Neural crest cell (in vitro differentiated cells): ENCODE results near the gene KRT74. TPM values are rescaled to one million over a fixed set of nuclear protein-coding genes. Genes with fewer than 3 reads are reported as not detected.
"Not testable (repeated sequence)": the region's sequence is repeated elsewhere in the genome, so short reads cannot be mapped to it uniquely, and the experiment has no call there.

ENCODE experiments used
- DNase-seq: peaks from one replicate; pipeline ENCODE4 v3.0.0; 2021; ENCODE audit warnings: low read depth, mixed read lengths, low spot score
- H3K27ac Mint-ChIP-seq: one replicate; pipeline ENCODE4 v1.8.0; 2021; ENCODE audit warnings: mild to moderate bottlenecking, mixed read lengths; ENCODE audit not compliant: unreplicated experiment
- H3K27me3 Mint-ChIP-seq: 2 replicates; pipeline ENCODE4 v1.8.0; 2021; ENCODE audit warnings: low read depth, mild to moderate bottlenecking, mixed read lengths
- H3K36me3 Mint-ChIP-seq: 2 replicates; pipeline ENCODE4 v1.8.0; 2021; ENCODE audit warnings: low read depth, mild to moderate bottlenecking, mixed read lengths
- H3K4me1 Mint-ChIP-seq: 2 replicates; pipeline ENCODE4 v1.8.0; 2021; ENCODE audit warnings: mixed read lengths
- H3K4me3 Mint-ChIP-seq: one replicate; pipeline ENCODE4 v1.8.0; 2021; ENCODE audit warnings: mild to moderate bottlenecking, mixed read lengths
- H3K9me3 Mint-ChIP-seq: 2 replicates; pipeline ENCODE4 v1.8.0; 2021; ENCODE audit warnings: mixed read lengths
- total RNA-seq: library from RNA; stranded (reverse); gene quantifications from 2 replicates; pipeline ENCODE4 v1.2.1, GENCODE V29; 2021
- TF ChIP-seq, protein P1 (sequence below): fragments of 200-600 bp; sonication (generic); conservative IDR thresholded peaks from 2 replicates; pipeline ENCODE4 v1.5.0; 2021; ENCODE audit warnings: antibody characterized with exemption, mild to moderate bottlenecking

KRT74 gene
- total RNA-seq, 1 donor from 2014 or later, result not detected

DNA sequence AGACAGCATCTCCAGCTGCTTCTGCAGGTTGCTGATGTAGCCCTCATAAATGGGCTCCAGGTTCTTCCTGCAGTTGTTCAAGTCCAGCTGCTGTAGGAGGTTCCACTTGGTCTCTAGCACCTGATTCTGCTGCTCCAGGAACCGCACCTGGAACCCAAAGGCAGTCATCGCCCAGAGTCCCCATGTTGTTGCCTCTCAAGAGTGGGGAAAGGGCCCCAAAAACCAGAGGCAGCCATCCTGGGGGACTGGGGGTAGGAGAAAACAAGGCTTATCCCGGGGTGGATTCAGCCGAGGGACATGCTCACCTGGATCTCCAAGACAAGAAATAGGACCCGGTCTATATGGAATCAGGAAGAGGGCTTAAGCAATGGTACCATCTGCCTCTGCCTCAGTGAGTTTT, 25.3 kb upstream of the KRT74 start:
- no peak for DNase-seq
- TF ChIP-seq, protein P1, sequence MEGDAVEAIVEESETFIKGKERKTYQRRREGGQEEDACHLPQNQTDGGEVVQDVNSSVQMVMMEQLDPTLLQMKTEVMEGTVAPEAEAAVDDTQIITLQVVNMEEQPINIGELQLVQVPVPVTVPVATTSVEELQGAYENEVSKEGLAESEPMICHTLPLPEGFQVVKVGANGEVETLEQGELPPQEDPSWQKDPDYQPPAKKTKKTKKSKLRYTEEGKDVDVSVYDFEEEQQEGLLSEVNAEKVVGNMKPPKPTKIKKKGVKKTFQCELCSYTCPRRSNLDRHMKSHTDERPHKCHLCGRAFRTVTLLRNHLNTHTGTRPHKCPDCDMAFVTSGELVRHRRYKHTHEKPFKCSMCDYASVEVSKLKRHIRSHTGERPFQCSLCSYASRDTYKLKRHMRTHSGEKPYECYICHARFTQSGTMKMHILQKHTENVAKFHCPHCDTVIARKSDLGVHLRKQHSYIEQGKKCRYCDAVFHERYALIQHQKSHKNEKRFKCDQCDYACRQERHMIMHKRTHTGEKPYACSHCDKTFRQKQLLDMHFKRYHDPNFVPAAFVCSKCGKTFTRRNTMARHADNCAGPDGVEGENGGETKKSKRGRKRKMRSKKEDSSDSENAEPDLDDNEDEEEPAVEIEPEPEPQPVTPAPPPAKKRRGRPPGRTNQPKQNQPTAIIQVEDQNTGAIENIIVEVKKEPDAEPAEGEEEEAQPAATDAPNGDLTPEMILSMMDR, result no peak
- peaks cover 52% of the 10 kb centered on the region for H3K27me3 Mint-ChIP-seq
- no peaks in the 10 kb centered on the region for H3K4me1 Mint-ChIP-seq
- H3K9me3 Mint-ChIP-seq, result no peaks in the 10 kb centered on the region
- no peak overlapping the region for H3K27ac Mint-ChIP-seq
- H3K4me3 Mint-ChIP-seq, result no peak overlapping the region
- H3K36me3 Mint-ChIP-seq, result no peaks in the 10 kb centered on the region

DNA sequence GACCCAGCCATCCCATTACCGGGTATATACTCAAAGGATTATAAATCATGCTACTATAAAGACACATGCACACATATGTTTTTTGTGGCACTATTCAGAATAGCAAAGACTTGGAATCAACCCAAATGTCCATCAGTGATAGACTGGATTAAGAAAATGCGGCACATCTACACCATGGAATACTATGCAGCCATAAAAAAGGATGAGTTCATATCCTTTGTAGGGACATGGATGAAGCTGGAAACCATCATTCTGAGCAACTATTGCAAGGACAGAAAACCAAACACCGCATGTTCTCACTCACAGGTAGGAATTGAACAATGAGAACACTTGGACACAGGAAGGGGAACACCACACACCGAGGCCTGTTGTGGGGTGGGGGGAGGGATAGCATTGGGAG, 20.6 kb upstream of the KRT74 start:
- Mint-ChIP-seq H3K9me3 (peaks cover 11% of the 10 kb centered on the region), H3K27me3 (peaks cover 52% of the 10 kb centered on the region)
- not testable (repeated sequence) for H3K27ac Mint-ChIP-seq, H3K36me3 Mint-ChIP-seq, DNase-seq, H3K4me1 Mint-ChIP-seq, H3K4me3 Mint-ChIP-seq

DNA sequence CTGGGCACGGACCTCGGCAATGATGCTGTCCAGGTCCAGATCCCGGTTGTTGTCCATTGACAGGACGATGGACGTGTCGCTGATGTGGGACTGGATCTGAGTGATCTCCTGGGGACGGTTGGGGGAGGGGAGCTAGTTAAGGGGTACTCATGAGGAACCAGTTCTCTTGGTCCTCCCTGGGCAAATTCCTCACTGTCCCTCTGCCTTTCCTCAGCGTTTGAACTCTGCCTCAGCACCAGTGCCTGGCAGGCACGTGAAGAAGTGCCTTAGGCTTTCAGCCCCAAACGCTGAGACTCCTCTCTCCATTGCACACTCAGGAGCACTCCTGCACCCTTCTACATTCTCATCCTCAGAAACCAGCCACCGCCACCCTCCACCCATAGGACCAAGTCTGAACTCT, 17.9 kb upstream of the KRT74 start:
- Mint-ChIP-seq H3K4me3 (no peak overlapping the region), H3K27me3 (peaks cover 43% of the 10 kb centered on the region), H3K36me3 (no peaks in the 10 kb centered on the region), H3K4me1 (no peaks in the 10 kb centered on the region), H3K27ac (no peak overlapping the region), H3K9me3 (peaks cover 11% of the 10 kb centered on the region)
- no peak for DNase-seq
- TF ChIP-seq, protein P1, result no peak

DNA sequence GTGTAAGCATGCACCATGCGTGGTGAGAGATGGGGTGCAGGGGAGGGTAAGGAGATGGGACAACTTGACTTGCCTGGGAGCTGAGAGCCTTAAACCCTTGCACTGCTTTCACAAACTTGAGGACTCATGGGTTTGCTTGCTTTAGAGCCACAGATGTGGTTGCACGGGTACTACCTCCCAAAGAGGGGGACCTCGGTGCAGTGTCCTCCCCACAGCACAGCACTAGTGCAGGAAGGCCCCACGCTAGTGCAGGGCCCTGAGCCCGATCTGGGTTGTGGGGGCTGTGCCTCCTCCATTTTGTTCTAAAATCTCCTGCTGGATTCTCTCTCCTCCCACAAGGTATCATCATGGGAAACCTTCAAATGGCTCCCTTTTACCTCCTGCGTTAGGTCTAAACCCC, 16.4 kb upstream of the KRT74 start:
- Mint-ChIP-seq H3K4me1 (no peaks in the 10 kb centered on the region), H3K9me3 (peaks cover 11% of the 10 kb centered on the region), H3K27me3 (peaks cover 40% of the 10 kb centered on the region), H3K4me3 (no peak overlapping the region), H3K27ac (no peak overlapping the region), H3K36me3 (no peaks in the 10 kb centered on the region)
- TF ChIP-seq, protein P1, result no peak
- no peak for DNase-seq

DNA sequence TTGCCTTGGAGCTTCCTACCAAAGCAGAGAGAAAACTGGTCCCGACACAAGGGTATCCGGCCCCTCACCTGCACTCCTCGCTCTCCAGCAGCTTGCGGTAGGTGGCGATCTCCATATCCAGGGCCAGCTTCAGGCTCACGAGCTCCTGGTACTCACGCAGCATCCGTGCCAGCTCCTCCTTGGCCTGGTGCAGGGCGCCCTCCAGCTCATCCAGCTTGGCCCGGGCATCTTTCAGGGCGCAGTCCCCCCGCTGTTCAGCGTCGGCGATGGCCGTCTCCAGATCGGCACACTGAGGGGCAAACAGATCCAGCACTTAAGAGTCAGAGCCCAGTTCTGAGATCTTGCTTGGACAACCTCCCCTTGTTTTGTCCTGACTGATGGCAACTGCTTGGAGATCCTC, 13.9 kb upstream of the KRT74 start:
- no peak overlapping the region for H3K27ac Mint-ChIP-seq
- peaks cover 32% of the 10 kb centered on the region for H3K27me3 Mint-ChIP-seq
- no peak for DNase-seq
- no peaks in the 10 kb centered on the region for H3K4me1 Mint-ChIP-seq
- H3K9me3 Mint-ChIP-seq, result peaks cover 11% of the 10 kb centered on the region
- TF ChIP-seq, protein P1, result no peak
- no peak overlapping the region for H3K4me3 Mint-ChIP-seq
- H3K36me3 Mint-ChIP-seq, result no peaks in the 10 kb centered on the region

DNA sequence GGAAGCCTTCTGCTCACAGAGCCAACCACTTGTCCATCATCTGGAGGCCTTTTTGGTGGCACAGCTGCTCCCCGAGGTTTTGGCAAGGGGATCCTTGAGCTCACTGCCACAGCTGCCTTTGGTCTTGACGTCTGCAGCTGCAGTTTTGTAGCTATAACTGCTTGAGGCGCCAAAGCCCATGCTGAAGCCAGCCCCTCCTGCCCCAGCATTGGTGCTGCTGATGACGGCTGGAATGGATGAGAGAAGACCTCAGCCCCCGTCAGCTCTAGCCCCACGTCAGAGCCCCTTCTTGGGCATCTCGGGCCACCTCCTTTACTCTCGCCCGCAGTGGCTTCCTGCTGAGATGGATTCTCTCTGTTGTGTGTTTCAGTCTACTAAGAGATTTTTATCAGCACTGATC, 12.3 kb upstream of the KRT74 start:
- DNase-seq, result no peak
- TF ChIP-seq, protein P1, result no peak
- H3K4me3 Mint-ChIP-seq, result no peak overlapping the region

More for the DNA sequence above, 12.3 kb upstream of the KRT74 start:
- Mint-ChIP-seq H3K4me1 (no peaks in the 10 kb centered on the region), H3K27me3 (peaks cover 25% of the 10 kb centered on the region), H3K36me3 (no peaks in the 10 kb centered on the region), H3K9me3 (peaks cover 3% of the 10 kb centered on the region), H3K27ac (no peak overlapping the region)
